Measurements from ENCODE around the gene LCORL.
"Not testable (repeated sequence)": the region's sequence is repeated elsewhere in the genome, so short reads cannot be mapped to it uniquely, and the experiment has no call there.

Gene LCORL

GRCh38 chr4:17854036-17854435 is 167.5 kb downstream of the LCORL start:
- no peak for DNase-seq (ENCODE audit: low spot score)
- no peak overlapping the region for H3K18ac ChIP-seq (ENCODE audit: low read length)

GRCh38 chr4:17851959-17852358 is 169.6 kb downstream of the LCORL start:
- H3K23ac ChIP-seq (ENCODE audit: low read depth, low read length, poor library complexity) = no peak overlapping the region
- H2BK12ac ChIP-seq (ENCODE audit: low read length) = no peak overlapping the region
- no peak overlapping the region for H3K4ac ChIP-seq (ENCODE audit: low read length)
- no peaks in the 10 kb centered on the region for H3K27me3 ChIP-seq (ENCODE audit: control insufficient read depth in 3 of 3, insufficient read depth in 3 of 3, low read depth in 1 of 3, low read length in 3 of 3)
- H4K8ac ChIP-seq (ENCODE audit: low read depth, low read length) = no peak overlapping the region
- H3K4me1 ChIP-seq (ENCODE audit: control insufficient read depth in 2 of 2, insufficient read depth in 1 of 2, low read depth in 1 of 2, low read length in 2 of 2) = no peaks in the 10 kb centered on the region
- H3K79me1 ChIP-seq (ENCODE audit: low read depth, low read length) = no peaks in the 10 kb centered on the region
- H2BK5ac ChIP-seq (ENCODE audit: low read length) = no peak overlapping the region
- no peak overlapping the region for H4K91ac ChIP-seq (ENCODE audit: low read depth, low read length, poor library complexity)
- H3K36me3 ChIP-seq (replicated peaks in 1 of 2; ENCODE audit: control insufficient read depth in 2 of 2, insufficient read depth in 2 of 2, low read length in 2 of 2) = peaks cover 2 to 20% of the 10 kb centered on the region in 2 donors
- no peak overlapping the region for H3K18ac ChIP-seq (ENCODE audit: low read length)
- H3K4me2 ChIP-seq (ENCODE audit: insufficient read depth, low read length, poor library complexity, severe bottlenecking) = no peak overlapping the region
- no peak overlapping the region for H3K9ac ChIP-seq (ENCODE audit: low read depth, low read length, poor library complexity)
- DNase-seq (ENCODE audit: low spot score) = no peak
- H2AFZ ChIP-seq (ENCODE audit: low read length) = no peak overlapping the region
- H3K4me3 ChIP-seq (ENCODE audit: low read length in 2 of 2) = no peak overlapping the region
- H3K27ac ChIP-seq (replicated peaks; ENCODE audit: low read length) = no peak overlapping the region
- peaks cover 3 to 10% of the 10 kb centered on the region in 2 donors for H3K9me3 ChIP-seq (replicated peaks in 1 of 2; ENCODE audit: control insufficient read depth in 2 of 2, insufficient read depth in 1 of 2, low read depth in 1 of 2, low read length in 2 of 2)
- H3K14ac ChIP-seq (ENCODE audit: low read length) = no peak overlapping the region
- H2BK120ac ChIP-seq (ENCODE audit: low read depth, low read length) = no peak overlapping the region
- H2BK15ac ChIP-seq (ENCODE audit: low read length) = no peak overlapping the region
- no peak overlapping the region for H2AK5ac ChIP-seq (ENCODE audit: low read depth, low read length)

More at GRCh38 chr4:17854036-17854435, 167.5 kb downstream of the LCORL start:
- Histone ChIP-seq H3K4ac (ENCODE audit: low read length) (no peak overlapping the region), H2AFZ (ENCODE audit: low read length) (no peak overlapping the region), H3K27me3 (ENCODE audit: control insufficient read depth in 3 of 3, insufficient read depth in 3 of 3, low read depth in 1 of 3, low read length in 3 of 3) (no peaks in the 10 kb centered on the region), H3K4me2 (ENCODE audit: insufficient read depth, low read length, poor library complexity, severe bottlenecking) (no peak overlapping the region), H4K91ac (ENCODE audit: low read depth, low read length, poor library complexity) (no peak overlapping the region), H3K23ac (ENCODE audit: low read depth, low read length, poor library complexity) (no peak overlapping the region), H2BK5ac (ENCODE audit: low read length) (no peak overlapping the region), H3K79me1 (ENCODE audit: low read depth, low read length) (no peaks in the 10 kb centered on the region), H3K27ac (replicated peaks; ENCODE audit: low read length) (no peak overlapping the region), H2BK15ac (ENCODE audit: low read length) (no peak overlapping the region), H4K8ac (ENCODE audit: low read depth, low read length) (no peak overlapping the region), H2BK12ac (ENCODE audit: low read length) (no peak overlapping the region), H2AK5ac (ENCODE audit: low read depth, low read length) (no peak overlapping the region), H2BK120ac (ENCODE audit: low read depth, low read length) (no peak overlapping the region), H3K9me3 (replicated peaks in 1 of 2; ENCODE audit: control insufficient read depth in 2 of 2, insufficient read depth in 1 of 2, low read depth in 1 of 2, low read length in 2 of 2) (peaks cover 0 to 4% of the 10 kb centered on the region in 2 donors), H3K4me3 (ENCODE audit: low read length in 2 of 2) (no peak overlapping the region), H3K4me1 (ENCODE audit: control insufficient read depth in 2 of 2, insufficient read depth in 1 of 2, low read depth in 1 of 2, low read length in 2 of 2) (no peaks in the 10 kb centered on the region), H3K9ac (ENCODE audit: low read depth, low read length, poor library complexity) (no peak overlapping the region), H3K36me3 (replicated peaks in 1 of 2; ENCODE audit: control insufficient read depth in 2 of 2, insufficient read depth in 2 of 2, low read length in 2 of 2) (peaks cover 0 to 11% of the 10 kb centered on the region in 2 donors), H3K14ac (ENCODE audit: low read length) (no peak overlapping the region)
- no CpG with 5 or more reads among the region's 3 CpGs for WGBS, 2 donors (ENCODE audit: extremely low coverage in 2 of 2, insufficient read length in 2 of 2, insufficient replicate concordance in 1 of 2)

DNA sequence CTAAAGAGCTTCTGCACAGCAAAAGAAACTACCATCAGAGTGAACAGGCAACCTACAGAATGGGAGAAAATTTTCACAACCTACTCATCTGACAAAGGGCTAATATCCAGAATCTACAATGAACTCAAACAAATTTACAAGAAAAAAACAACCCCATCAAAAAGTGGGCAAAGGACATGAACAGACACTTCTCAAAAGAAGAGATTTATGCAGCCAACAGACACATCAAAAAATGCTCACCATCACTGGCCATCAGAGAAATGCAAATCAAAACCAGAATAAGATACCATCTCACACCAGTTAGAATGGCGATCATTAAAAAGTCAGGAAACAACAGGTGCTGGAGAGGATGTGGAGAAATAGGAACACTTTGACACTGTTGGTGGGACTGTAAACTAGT is 171.3 kb downstream of the LCORL start:
- not testable (repeated sequence) for H3K18ac ChIP-seq (ENCODE audit: low read length); H4K91ac ChIP-seq (ENCODE audit: low read depth, low read length, poor library complexity); H2BK12ac ChIP-seq (ENCODE audit: low read length); H2AK5ac ChIP-seq (ENCODE audit: low read depth, low read length); H3K14ac ChIP-seq (ENCODE audit: low read length); H3K79me1 ChIP-seq (ENCODE audit: low read depth, low read length); H3K4ac ChIP-seq (ENCODE audit: low read length); H2BK5ac ChIP-seq (ENCODE audit: low read length); H3K23ac ChIP-seq (ENCODE audit: low read depth, low read length, poor library complexity); DNase-seq (ENCODE audit: low spot score); H4K8ac ChIP-seq (ENCODE audit: low read depth, low read length); H3K27ac ChIP-seq (replicated peaks; ENCODE audit: low read length); H3K27me3 ChIP-seq (ENCODE audit: control insufficient read depth in 3 of 3, insufficient read depth in 3 of 3, low read depth in 1 of 3, low read length in 3 of 3); H3K4me1 ChIP-seq (ENCODE audit: control insufficient read depth in 2 of 2, insufficient read depth in 1 of 2, low read depth in 1 of 2, low read length in 2 of 2); H2BK120ac ChIP-seq (ENCODE audit: low read depth, low read length); H3K4me3 ChIP-seq (ENCODE audit: low read length in 2 of 2); H3K4me2 ChIP-seq (ENCODE audit: insufficient read depth, low read length, poor library complexity, severe bottlenecking); H2AFZ ChIP-seq (ENCODE audit: low read length); H3K9ac ChIP-seq (ENCODE audit: low read depth, low read length, poor library complexity); H2BK15ac ChIP-seq (ENCODE audit: low read length)
- no CpG with 5 or more reads among the region's 1 CpG for WGBS, 2 donors (ENCODE audit: extremely low coverage in 2 of 2, insufficient read length in 2 of 2, insufficient replicate concordance in 1 of 2)
- peaks cover 5 to 31% of the 10 kb centered on the region in 2 donors for H3K36me3 ChIP-seq (replicated peaks in 1 of 2; ENCODE audit: control insufficient read depth in 2 of 2, insufficient read depth in 2 of 2, low read length in 2 of 2)
- H3K9me3 ChIP-seq (replicated peaks in 1 of 2; ENCODE audit: control insufficient read depth in 2 of 2, insufficient read depth in 1 of 2, low read depth in 1 of 2, low read length in 2 of 2) = peaks cover 3 to 17% of the 10 kb centered on the region in 2 donors

- Histone ChIP-seq H3K27me3 (ENCODE audit: control insufficient read depth in 3 of 3, insufficient read depth in 3 of 3, low read depth in 1 of 3, low read length in 3 of 3) (no peaks in the 10 kb centered on the region), H4K91ac (ENCODE audit: low read depth, low read length, poor library complexity) (no peak overlapping the region), H3K23ac (ENCODE audit: low read depth, low read length, poor library complexity) (no peak overlapping the region), H2BK120ac (ENCODE audit: low read depth, low read length) (no peak overlapping the region), H3K36me3 (replicated peaks in 1 of 2; ENCODE audit: control insufficient read depth in 2 of 2, insufficient read depth in 2 of 2, low read length in 2 of 2) (peaks cover 5 to 71% of the 10 kb centered on the region in 2 donors), H3K4ac (ENCODE audit: low read length) (no peak overlapping the region), H3K4me1 (ENCODE audit: control insufficient read depth in 2 of 2, insufficient read depth in 1 of 2, low read depth in 1 of 2, low read length in 2 of 2) (no peaks in the 10 kb centered on the region), H2AK5ac (ENCODE audit: low read depth, low read length) (no peak overlapping the region), H3K9me3 (replicated peaks in 1 of 2; ENCODE audit: control insufficient read depth in 2 of 2, insufficient read depth in 1 of 2, low read depth in 1 of 2, low read length in 2 of 2) (peaks cover 3 to 17% of the 10 kb centered on the region in 2 donors), H2BK5ac (ENCODE audit: low read length) (no peak overlapping the region), H3K9ac (ENCODE audit: low read depth, low read length, poor library complexity) (no peak overlapping the region), H3K4me2 (ENCODE audit: insufficient read depth, low read length, poor library complexity, severe bottlenecking) (no peak overlapping the region), H3K27ac (replicated peaks; ENCODE audit: low read length) (no peak overlapping the region), H2AFZ (ENCODE audit: low read length) (no peak overlapping the region), H4K8ac (ENCODE audit: low read depth, low read length) (no peak overlapping the region), H2BK12ac (ENCODE audit: low read length) (no peak overlapping the region), H3K4me3 (ENCODE audit: low read length in 2 of 2) (no peak overlapping the region), H3K14ac (ENCODE audit: low read length) (no peak overlapping the region), H3K79me1 (ENCODE audit: low read depth, low read length) (no peaks in the 10 kb centered on the region), H3K18ac (ENCODE audit: low read length) (no peak overlapping the region), H2BK15ac (ENCODE audit: low read length) (no peak overlapping the region)
- WGBS, 2 donors (ENCODE audit: extremely low coverage in 2 of 2, insufficient read length in 2 of 2, insufficient replicate concordance in 1 of 2) = no CpG with 5 or more reads among the region's 2 CpGs
- no peak for DNase-seq (ENCODE audit: low spot score)
Observed at GRCh38 chr4:17846266-17846665, 175.3 kb downstream of the LCORL start.
